Fibroblast of lung (primary cell): ENCODE results near the gene TMEM232.

Experiments
- EZH2 ChIP-seq: IDR thresholded peaks from 2 replicates; pipeline ENCODE4 v1.5.1; 2012; ENCODE audit warnings: low read length, control low read depth, mild to moderate bottlenecking; ENCODE audit errors: missing control alignments
- TF ChIP-seq, protein P1 (sequence below), 2 donors: IDR thresholded peaks in 1 of 2; conservative IDR thresholded peaks in 1 of 2; 1 replicate in 1 of 2; 2 replicates in 1 of 2; pipeline ENCODE4 v1.5.1; 2011 to 2012; ENCODE audit warnings: low read length in 2 of 2, control low read depth in 1 of 2, inconsistent platforms in 1 of 2, low read depth in 1 of 2, mild to moderate bottlenecking in 1 of 2

GRCh38 chr5:110751902-110752762, 25.7 kb upstream of the TMEM232 start:
- TF ChIP-seq, protein P1, sequence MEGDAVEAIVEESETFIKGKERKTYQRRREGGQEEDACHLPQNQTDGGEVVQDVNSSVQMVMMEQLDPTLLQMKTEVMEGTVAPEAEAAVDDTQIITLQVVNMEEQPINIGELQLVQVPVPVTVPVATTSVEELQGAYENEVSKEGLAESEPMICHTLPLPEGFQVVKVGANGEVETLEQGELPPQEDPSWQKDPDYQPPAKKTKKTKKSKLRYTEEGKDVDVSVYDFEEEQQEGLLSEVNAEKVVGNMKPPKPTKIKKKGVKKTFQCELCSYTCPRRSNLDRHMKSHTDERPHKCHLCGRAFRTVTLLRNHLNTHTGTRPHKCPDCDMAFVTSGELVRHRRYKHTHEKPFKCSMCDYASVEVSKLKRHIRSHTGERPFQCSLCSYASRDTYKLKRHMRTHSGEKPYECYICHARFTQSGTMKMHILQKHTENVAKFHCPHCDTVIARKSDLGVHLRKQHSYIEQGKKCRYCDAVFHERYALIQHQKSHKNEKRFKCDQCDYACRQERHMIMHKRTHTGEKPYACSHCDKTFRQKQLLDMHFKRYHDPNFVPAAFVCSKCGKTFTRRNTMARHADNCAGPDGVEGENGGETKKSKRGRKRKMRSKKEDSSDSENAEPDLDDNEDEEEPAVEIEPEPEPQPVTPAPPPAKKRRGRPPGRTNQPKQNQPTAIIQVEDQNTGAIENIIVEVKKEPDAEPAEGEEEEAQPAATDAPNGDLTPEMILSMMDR (conservative IDR thresholded peaks at IDR 0.05 in 1 of 2, IDR thresholded peaks at IDR 0.05 in 1 of 2; ENCODE audit: low read depth in 1 of 2, low read length in 2 of 2): no peak
- no peak for TF ChIP-seq EZH2
